HepG2 (cell line): ENCODE results near the gene ANAPC10. TPM values are rescaled to one million over a fixed set of nuclear protein-coding genes. Genes with fewer than 3 reads are reported as not detected.
A peak's percentile ranks its signal among the peaks of the same experiment; 100 is the strongest.

ENCODE experiments used
- ARNTL ChIP-seq: sonication (generic); formaldehyde crosslinking; IDR thresholded peaks from 2 replicates; pipeline ENCODE4 v1.4.0; 2020; ENCODE audit warnings: mild to moderate bottlenecking, missing genetic modification reagents
- ATAD3A ChIP-seq: sonication (generic); formaldehyde crosslinking; IDR thresholded peaks from 2 replicates; pipeline ENCODE4 v1.4.0; 2020; ENCODE audit warnings: missing genetic modification reagents
- ATF1 ChIP-seq: IDR thresholded peaks from 2 replicates; pipeline ENCODE4 v1.6.1; 2016; ENCODE audit warnings: mild to moderate bottlenecking, control low read depth
- CBX5 ChIP-seq: sonication (generic); formaldehyde crosslinking; IDR thresholded peaks from 2 replicates; pipeline ENCODE4 v1.4.0; 2020; ENCODE audit warnings: missing genetic modification reagents, borderline replicate concordance
- DNMT1 ChIP-seq: sonication (generic); formaldehyde crosslinking; IDR thresholded peaks from 2 replicates; pipeline ENCODE4 v1.5.1; 2020; ENCODE audit warnings: mild to moderate bottlenecking, missing genetic modification reagents
- ELF1 ChIP-seq: sonication (generic); formaldehyde crosslinking; IDR thresholded peaks from 2 replicates; pipeline ENCODE4 v1.4.0; 2020; ENCODE audit warnings: missing genetic modification reagents
- GPN1 ChIP-seq: sonication (generic); formaldehyde crosslinking; IDR thresholded peaks from 2 replicates; pipeline ENCODE4 v1.5.1; 2020; ENCODE audit warnings: missing genetic modification reagents, borderline replicate concordance
- MLX ChIP-seq: IDR thresholded peaks from 2 replicates; pipeline ENCODE4 v1.6.1; 2016
- NFRKB ChIP-seq: fragments of 450-650 bp; IDR thresholded peaks from 2 replicates; pipeline ENCODE4 v1.6.1; 2017
- TCF12 ChIP-seq, 2 experiments: fragments of 450-650 bp in 1 of 2; sonication (generic) in 1 of 2; formaldehyde crosslinking in 1 of 2; IDR thresholded peaks; 2 replicates each; pipeline versions ENCODE4 v1.6.1 to v1.8.0; 2017 to 2022; ENCODE audit warnings: antibody characterized with exemption in 1 of 2, mild to moderate bottlenecking in 1 of 2, missing genetic modification reagents in 1 of 2, moderate library complexity in 1 of 2
- TCF7 ChIP-seq: sonication (generic); IDR thresholded peaks from 2 replicates; pipeline ENCODE4 v1.6.1; 2016; ENCODE audit warnings: antibody characterized with exemption, low read depth
- ZBTB40 ChIP-seq, 2 experiments: fragments of 450-650 bp in 1 of 2; sonication (generic) in 1 of 2; formaldehyde crosslinking in 1 of 2; IDR thresholded peaks; 2 replicates each; pipeline versions ENCODE4 v1.6.1 to v1.8.0; 2016 to 2022; ENCODE audit warnings: antibody characterized with exemption in 1 of 2, mild to moderate bottlenecking in 1 of 2, missing genetic modification reagents in 1 of 2
- ZNF44 ChIP-seq: sonication (generic); formaldehyde crosslinking; IDR thresholded peaks from 2 replicates; pipeline ENCODE4 v1.5.1; 2020; ENCODE audit warnings: mild to moderate bottlenecking, missing genetic modification reagents
- polyA plus RNA-seq, 8 experiments: library from polyadenylated mRNA; depleted of rRNA in 3 of 8; stranded (reverse) in 7 of 8; unstranded in 1 of 8; fragments of >200 nt; fragmentation: Illumina TruSeq in 4 of 8; extraction: Trizol in 4 of 8; gene quantifications; 2 replicates each; pipeline versions ENCODE4 v1.2.1 to v1.2.3, GENCODE V29; 2011 to 2016; ENCODE audit warnings: low read depth in 4 of 8, missing spikeins in 1 of 8, mixed read lengths in 1 of 8; ENCODE audit not compliant: insufficient read depth in 1 of 8
- total RNA-seq, 5 experiments: library from RNA; depleted of rRNA; stranded (reverse); fragments of >200 nt; fragmentation: Illumina TruSeq; extraction: Trizol; gene quantifications; 2 replicates each; pipeline ENCODE4 v1.2.3, GENCODE V29; 2016; ENCODE audit warnings: low read depth in 1 of 5
- TF ChIP-seq, protein P1 (sequence below): sonication (generic); formaldehyde crosslinking; IDR thresholded peaks from 2 replicates; pipeline ENCODE4 v1.5.0; 2020; ENCODE audit warnings: mild to moderate bottlenecking, missing genetic modification reagents, borderline replicate concordance
- TF ChIP-seq, protein P2 (sequence below): sonication (generic); formaldehyde crosslinking; IDR thresholded peaks from 2 replicates; pipeline ENCODE4 v1.4.0; 2020; ENCODE audit warnings: missing genetic modification reagents

ANAPC10 gene
- total and polyA plus RNA-seq, 2 of the 13 experiments (the other 11 are each of a cell fraction or from before 2014, with no cell fraction given) = 21.9 to 32.7 TPM

DNA sequence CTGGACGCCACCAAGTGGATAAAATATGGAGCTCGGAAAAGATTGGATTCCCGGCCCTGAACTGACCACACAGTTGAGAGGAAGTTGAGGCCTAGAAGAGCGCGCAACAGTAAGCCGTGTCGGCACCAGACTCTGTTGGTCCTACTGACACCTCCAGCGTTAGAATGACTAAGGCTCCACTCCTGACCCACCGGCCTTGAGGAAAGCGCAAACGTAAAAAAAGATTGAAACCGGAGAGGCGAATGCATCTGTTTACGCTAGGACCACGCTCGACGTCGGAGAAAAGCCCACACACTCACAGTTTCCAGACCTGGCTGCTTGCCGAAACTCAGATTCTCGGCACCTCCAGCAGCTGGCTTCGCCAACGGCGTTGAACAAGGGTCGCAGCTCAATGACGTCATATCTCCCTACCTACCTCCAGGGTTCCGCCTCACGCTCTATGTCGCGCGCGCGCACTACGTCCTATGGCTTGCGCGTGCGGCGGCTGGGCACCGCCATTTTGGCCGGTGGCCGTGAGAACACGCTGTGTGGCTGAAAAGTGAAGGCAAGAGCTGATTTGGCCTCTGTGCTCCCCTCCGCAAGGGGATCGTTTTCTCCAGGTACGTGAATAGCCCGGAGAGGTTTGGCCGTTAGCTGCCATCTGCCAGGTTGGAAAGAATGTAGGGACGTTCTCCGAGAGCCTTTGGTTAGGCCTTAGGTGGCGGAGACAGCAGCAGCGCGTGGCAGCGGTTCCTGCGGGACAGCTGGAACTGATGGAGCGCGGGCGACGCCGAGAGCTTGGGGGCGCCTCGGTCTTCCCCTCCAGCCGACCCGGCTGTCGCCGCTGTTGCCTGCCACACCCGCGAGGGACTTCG, at the start of gene ANAPC10, which contains the start of gene ABCE1 (continued):
- TF ChIP-seq ZBTB40 (IDR thresholded peaks at IDR 0.05) (no peak), ZBTB40 (CRISPR knock-in tag; IDR thresholded peaks at IDR 0.05) (peak; percentile 81), CBX5 (CRISPR knock-in tag) (peak; percentile 60; the same call in 1 of the 2 replicates), DNMT1 (CRISPR knock-in tag) (no peak), ARNTL (CRISPR knock-in tag) (peak; percentile 72; the same call in 1 of the 2 replicates), TCF12 (IDR thresholded peaks at IDR 0.05) (no peak), TCF12 (CRISPR knock-in tag; IDR thresholded peaks at IDR 0.05) (no peak), NFRKB (peak; percentile 82), ZNF44 (CRISPR knock-in tag) (peak; percentile 77; the same call in 1 of the 2 replicates), ELF1 (CRISPR knock-in tag) (peak; percentile 86), GPN1 (CRISPR knock-in tag) (no peak; the same call in 1 of the 2 replicates), MLX (no peak), ATF1 (CRISPR knock-in tag) (peak; percentile 99), TCF7 (no peak), ATAD3A (no peak)
- TF ChIP-seq, protein P1, sequence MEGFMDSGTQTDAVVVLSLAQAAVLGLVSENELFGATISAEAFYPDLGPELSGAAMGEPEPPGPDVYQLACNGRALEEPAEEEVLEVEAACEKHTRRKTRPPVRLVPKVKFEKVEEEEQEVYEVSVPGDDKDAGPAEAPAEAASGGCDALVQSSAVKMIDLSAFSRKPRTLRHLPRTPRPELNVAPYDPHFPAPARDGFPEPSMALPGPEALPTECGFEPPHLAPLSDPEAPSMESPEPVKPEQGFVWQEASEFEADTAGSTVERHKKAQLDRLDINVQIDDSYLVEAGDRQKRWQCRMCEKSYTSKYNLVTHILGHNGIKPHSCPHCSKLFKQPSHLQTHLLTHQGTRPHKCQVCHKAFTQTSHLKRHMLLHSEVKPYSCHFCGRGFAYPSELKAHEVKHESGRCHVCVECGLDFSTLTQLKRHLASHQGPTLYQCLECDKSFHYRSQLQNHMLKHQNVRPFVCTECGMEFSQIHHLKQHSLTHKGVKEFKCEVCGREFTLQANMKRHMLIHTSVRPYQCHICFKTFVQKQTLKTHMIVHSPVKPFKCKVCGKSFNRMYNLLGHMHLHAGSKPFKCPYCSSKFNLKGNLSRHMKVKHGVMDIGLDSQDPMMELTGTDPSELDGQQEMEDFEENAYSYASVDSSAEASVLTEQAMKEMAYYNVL = 0 out of 2 replicates have a peak, but pooled peaks have one; percentile 55
- TF ChIP-seq, protein P2, sequence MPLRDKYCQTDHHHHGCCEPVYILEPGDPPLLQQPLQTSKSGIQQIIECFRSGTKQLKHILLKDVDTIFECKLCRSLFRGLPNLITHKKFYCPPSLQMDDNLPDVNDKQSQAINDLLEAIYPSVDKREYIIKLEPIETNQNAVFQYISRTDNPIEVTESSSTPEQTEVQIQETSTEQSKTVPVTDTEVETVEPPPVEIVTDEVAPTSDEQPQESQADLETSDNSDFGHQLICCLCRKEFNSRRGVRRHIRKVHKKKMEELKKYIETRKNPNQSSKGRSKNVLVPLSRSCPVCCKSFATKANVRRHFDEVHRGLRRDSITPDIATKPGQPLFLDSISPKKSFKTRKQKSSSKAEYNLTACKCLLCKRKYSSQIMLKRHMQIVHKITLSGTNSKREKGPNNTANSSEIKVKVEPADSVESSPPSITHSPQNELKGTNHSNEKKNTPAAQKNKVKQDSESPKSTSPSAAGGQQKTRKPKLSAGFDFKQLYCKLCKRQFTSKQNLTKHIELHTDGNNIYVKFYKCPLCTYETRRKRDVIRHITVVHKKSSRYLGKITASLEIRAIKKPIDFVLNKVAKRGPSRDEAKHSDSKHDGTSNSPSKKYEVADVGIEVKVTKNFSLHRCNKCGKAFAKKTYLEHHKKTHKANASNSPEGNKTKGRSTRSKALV (CRISPR knock-in tag) = peak; percentile 75
